Lower lobe of right lung (tissue), 2 donors: ENCODE data around the gene NUAK1. TPM values are rescaled to one million over a fixed set of nuclear protein-coding genes. Genes with fewer than 3 reads are reported as not detected.
A peak's percentile ranks its signal among the peaks of the same experiment; 100 is the strongest.

Experiments
- ATAC-seq, 2 donors: fragments of 200-7000 bp; cut with Tn5 transposase; one replicate each; pipeline ENCODE4 v1.9.1; 2020 to 2022; ENCODE audit warnings: mild to moderate bottlenecking in 2 of 2, moderate library complexity in 2 of 2
- DNase-seq: peaks from one replicate; pipeline ENCODE4 v3.0.0-alpha.2; 2020
- H3K27ac ChIP-seq: fragments of 200-600 bp; one replicate; pipeline ENCODE4 v1.8.0; 2022
- H3K27me3 ChIP-seq: fragments of 200-600 bp; one replicate; pipeline ENCODE4 v1.8.0; 2022; ENCODE audit warnings: low read depth
- H3K36me3 ChIP-seq: fragments of 200-600 bp; one replicate; pipeline ENCODE4 v1.8.0; 2022; ENCODE audit warnings: mild to moderate bottlenecking
- H3K4me1 ChIP-seq: fragments of 200-600 bp; one replicate; pipeline ENCODE4 v1.8.0; 2022
- H3K4me3 ChIP-seq: fragments of 200-600 bp; one replicate; pipeline ENCODE4 v1.8.0; 2022; ENCODE audit warnings: mild to moderate bottlenecking
- H3K9me3 ChIP-seq: fragments of 200-600 bp; one replicate; pipeline ENCODE4 v1.8.0; 2022
- intact Hi-C: fragments of 100-400 bp; cut with DNase I; formaldehyde crosslinking; loops from one replicate; pipeline ENCODE4 v1.11.0; 2022
- total RNA-seq: library from RNA; stranded (reverse); fragmentation: NEBNext Ultra II Directional; extraction: Animal tissue kit (Norgen Biotek cat#: 25700); gene quantifications from one replicate; pipeline ENCODE4 v1.2.1, GENCODE V29; 2021
- TF ChIP-seq, protein P1 (sequence below): fragments of 200-600 bp; IDR thresholded peaks from one replicate; pipeline ENCODE4 v1.8.0; 2022; ENCODE audit warnings: antibody characterized with exemption, mild to moderate bottlenecking
- donor health status: DM: no; HTN: yes; CAD: no; lungs with severe emphysema.

Gene NUAK1
- total RNA-seq, 1 donor from 2014 or later: 17.5 TPM

DNA sequence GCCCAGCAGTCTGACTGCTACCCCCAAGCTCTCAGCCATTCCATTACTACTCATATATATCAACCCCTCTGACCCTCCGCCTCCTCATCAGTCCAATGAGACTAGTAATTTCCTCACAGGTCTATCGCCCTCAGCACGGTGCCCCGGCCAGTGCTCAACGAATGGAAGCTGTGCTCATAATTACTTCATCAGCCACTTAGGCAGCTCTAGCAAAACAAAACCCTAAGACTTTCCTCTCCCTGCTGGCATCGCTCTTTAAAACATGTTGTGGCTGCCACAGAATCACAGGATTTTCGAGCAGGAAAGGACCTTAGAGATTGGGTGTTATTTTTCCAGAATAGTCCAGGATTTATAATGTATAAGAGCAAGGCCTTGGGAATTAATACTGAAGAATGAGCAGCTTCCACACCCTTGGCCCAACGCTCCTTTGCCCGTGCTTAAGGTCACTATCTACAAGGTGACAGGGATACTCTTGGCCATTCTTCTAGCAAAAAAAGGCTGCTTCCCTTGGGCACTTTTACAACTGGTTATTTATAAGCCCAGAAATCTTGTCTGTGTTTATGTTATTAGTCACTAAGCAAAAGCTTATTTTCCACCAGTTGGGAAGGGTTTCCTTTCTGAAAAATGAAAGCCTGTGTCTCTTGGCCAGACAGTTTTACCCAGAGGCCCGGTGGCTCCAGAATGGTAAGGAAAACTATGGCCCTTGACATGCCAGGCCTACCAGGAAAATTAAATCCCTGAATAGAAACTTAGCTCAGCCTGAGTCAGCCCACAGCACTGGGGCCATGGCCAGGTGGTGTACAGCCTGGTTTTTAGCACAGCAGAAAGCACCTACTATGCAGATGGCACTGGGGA, 47.9 kb downstream of the NUAK1 start:
- Histone ChIP-seq H3K27ac (peak overlapping the region; percentile 42), H3K9me3 (no peaks in the 10 kb centered on the region), H3K4me1 (peaks cover 35% of the 10 kb centered on the region), H3K4me3 (no peak overlapping the region), H3K36me3 (no peaks in the 10 kb centered on the region), H3K27me3 (no peaks in the 10 kb centered on the region)
- DNase-seq (no peak), ATAC-seq (peak in 1 of 2 donors; percentile 25)
- TF ChIP-seq, protein P1, sequence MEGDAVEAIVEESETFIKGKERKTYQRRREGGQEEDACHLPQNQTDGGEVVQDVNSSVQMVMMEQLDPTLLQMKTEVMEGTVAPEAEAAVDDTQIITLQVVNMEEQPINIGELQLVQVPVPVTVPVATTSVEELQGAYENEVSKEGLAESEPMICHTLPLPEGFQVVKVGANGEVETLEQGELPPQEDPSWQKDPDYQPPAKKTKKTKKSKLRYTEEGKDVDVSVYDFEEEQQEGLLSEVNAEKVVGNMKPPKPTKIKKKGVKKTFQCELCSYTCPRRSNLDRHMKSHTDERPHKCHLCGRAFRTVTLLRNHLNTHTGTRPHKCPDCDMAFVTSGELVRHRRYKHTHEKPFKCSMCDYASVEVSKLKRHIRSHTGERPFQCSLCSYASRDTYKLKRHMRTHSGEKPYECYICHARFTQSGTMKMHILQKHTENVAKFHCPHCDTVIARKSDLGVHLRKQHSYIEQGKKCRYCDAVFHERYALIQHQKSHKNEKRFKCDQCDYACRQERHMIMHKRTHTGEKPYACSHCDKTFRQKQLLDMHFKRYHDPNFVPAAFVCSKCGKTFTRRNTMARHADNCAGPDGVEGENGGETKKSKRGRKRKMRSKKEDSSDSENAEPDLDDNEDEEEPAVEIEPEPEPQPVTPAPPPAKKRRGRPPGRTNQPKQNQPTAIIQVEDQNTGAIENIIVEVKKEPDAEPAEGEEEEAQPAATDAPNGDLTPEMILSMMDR: no peak
- intact Hi-C loops: no loop called here

- H3K27ac ChIP-seq: peak overlapping the region; percentile 42
- DNase-seq: no peak
- ATAC-seq: no peak
- H3K4me1 ChIP-seq: peaks cover 33% of the 10 kb centered on the region
- no peaks in the 10 kb centered on the region for H3K27me3 ChIP-seq
- TF ChIP-seq, protein P1: no peak
- intact Hi-C loops: no loop called here
- H3K4me3 ChIP-seq: no peak overlapping the region
- no peaks in the 10 kb centered on the region for H3K9me3 ChIP-seq
- H3K36me3 ChIP-seq: no peaks in the 10 kb centered on the region
Observed at GRCh38 chr12:106089935-106090334, 48.8 kb downstream of the NUAK1 start.

GRCh38 chr12:106088811-106089485, 49.8 kb downstream of the NUAK1 start:
- ATAC-seq (no peak), DNase-seq (no peak)
- H3K27ac ChIP-seq: no peak overlapping the region
- H3K36me3 ChIP-seq: no peaks in the 10 kb centered on the region
- intact Hi-C loops: no loop called here
- H3K4me3 ChIP-seq: no peak overlapping the region
- H3K27me3 ChIP-seq: no peaks in the 10 kb centered on the region
- H3K9me3 ChIP-seq: no peaks in the 10 kb centered on the region
- TF ChIP-seq, protein P1: no peak
- peaks cover 39% of the 10 kb centered on the region for H3K4me1 ChIP-seq

DNA sequence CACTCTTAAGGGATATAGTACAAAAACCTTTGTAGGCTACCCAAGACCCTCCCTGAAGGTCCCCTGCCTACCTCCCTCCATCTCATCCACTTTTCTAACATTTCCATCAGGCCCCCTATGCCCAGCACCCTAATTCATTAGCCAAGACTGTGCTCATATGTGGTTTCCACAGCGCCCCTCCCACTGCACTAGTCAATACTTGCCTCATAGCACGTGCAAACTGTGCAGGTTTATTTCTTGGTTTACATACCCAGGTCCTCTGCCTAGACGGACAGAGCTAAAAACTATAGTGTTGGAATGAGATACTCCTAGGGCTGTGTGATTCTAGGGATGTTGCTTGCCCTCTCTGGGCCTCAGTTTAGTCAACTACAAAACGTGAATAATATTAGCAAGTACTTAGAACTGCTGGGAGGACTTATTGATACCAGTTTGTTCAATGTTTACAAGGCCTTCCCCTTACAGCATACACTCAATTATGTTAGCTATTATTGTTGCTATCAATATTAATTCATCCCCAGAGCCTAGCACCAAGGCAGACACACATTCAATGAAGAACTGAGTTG, 50.4 kb downstream of the NUAK1 start:
- DNase-seq (no peak), ATAC-seq (no peak)
- intact Hi-C loops: no loop called here
- TF ChIP-seq, protein P1: no peak
- Histone ChIP-seq H3K9me3 (no peaks in the 10 kb centered on the region), H3K27me3 (no peaks in the 10 kb centered on the region), H3K4me3 (no peak overlapping the region), H3K27ac (no peak overlapping the region), H3K4me1 (peaks cover 41% of the 10 kb centered on the region), H3K36me3 (no peaks in the 10 kb centered on the region)

DNA sequence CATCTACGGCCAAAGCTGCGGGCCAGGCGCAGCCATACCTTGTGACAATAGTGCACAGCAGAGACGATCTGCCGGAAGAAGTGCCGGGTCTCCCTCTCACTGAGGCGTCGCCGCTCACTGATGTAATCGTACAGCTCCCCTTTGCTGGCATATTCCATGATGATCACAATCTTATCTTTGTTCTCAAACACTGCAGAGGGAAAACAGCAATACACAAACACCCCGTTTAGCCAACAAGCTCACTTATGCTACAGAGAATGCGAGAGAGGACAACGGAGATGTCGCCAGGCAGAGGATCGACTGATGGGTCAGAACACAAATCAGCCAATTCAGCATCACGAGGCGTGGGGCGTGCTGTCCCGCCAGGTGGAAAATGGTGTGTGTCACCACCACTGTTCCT, 52.1 kb downstream of the NUAK1 start:
- TF ChIP-seq, protein P1: no peak
- H3K36me3 ChIP-seq: no peaks in the 10 kb centered on the region
- H3K4me3 ChIP-seq: no peak overlapping the region
- no peaks in the 10 kb centered on the region for H3K9me3 ChIP-seq
- intact Hi-C loops: no loop called here
- no peaks in the 10 kb centered on the region for H3K27me3 ChIP-seq
- H3K4me1 ChIP-seq: peaks cover 37% of the 10 kb centered on the region
- DNase-seq: no peak
- no peak for ATAC-seq
- no peak overlapping the region for H3K27ac ChIP-seq
